Activated CD8-positive, alpha-beta memory T cell treated with anti-CD3 and anti-CD28 coated beads for 36 hours (primary cell): ENCODE measurements around the gene TMCO6. TPM values are rescaled to one million over a fixed set of nuclear protein-coding genes. Genes with fewer than 3 reads are reported as not detected.
"Not testable (repeated sequence)": the region's sequence is repeated elsewhere in the genome, so short reads cannot be mapped to it uniquely, and the experiment has no call there.

Experiments used
- CTCF ChIA-PET: fragments of 350-600 bp; sonication (Branson Sonifier 250); formaldehyde crosslinking; loops from one replicate; lab custom pipeline; 2021; ENCODE audit warnings: antibody characterized with exemption; lab: Charles Lee
- POLR2A ChIA-PET: fragments of 350-600 bp; sonication (Branson Sonifier 250); formaldehyde crosslinking; loops from one replicate; lab custom pipeline; 2021; ENCODE audit warnings: antibody characterized with exemption; lab: Charles Lee
- total RNA-seq, 2 experiments: library from RNA; stranded (reverse); gene quantifications; one replicate each; pipeline ENCODE4 v1.2.3, GENCODE V29; 2021

Gene TMCO6
- total RNA-seq: 10 to 100 TPM; 34.6 to 35.3 TPM

- ChIA-PET CTCF (interaction anchor here (0.7 to 1.2 kb wide), 4 partner anchors 8 to 91 kb away, joined by 3 to 5 read pairs (median 4); partner anchors contain the start of genes IK and NDUFA2), POLR2A (interaction anchor here (0.6 to 1.4 kb wide), 2 partner anchors 8 to 12 kb away, joined by 4 to 7 read pairs; partner anchors contain the start of genes IK and NDUFA2)
Observed at GRCh38 chr5:140639148-140639981, at the start of gene TMCO6. TSS of gene TMCO6 (plus strand) at chr5:140639451. CDS start at chr5:140639528, 77 bp downstream.

- CTCF ChIA-PET: no interaction called here
- POLR2A ChIA-PET: no interaction called here
Observed at GRCh38 chr5:140590861-140591260, 48.4 kb upstream of the TMCO6 start.

- POLR2A ChIA-PET: no interaction called here
- CTCF ChIA-PET: interaction anchor here (0.5 kb wide), 2 partner anchors 58 to 128 kb away, joined by 3 read pairs; no protein-coding TSS in a partner anchor
Observed at GRCh38 chr5:140591747-140592372, 47.4 kb upstream of the TMCO6 start.

GRCh38 chr5:140593070-140593469 lies 46.2 kb upstream of the TMCO6 start:
- CTCF ChIA-PET, POLR2A ChIA-PET: not testable (repeated sequence)

- POLR2A ChIA-PET: no interaction called here
- CTCF ChIA-PET: no interaction called here
Observed at GRCh38 chr5:140594169-140594568, 45.1 kb upstream of the TMCO6 start.

- CTCF ChIA-PET: no interaction called here
- POLR2A ChIA-PET: no interaction called here
Observed at GRCh38 chr5:140595538-140596300, 43.5 kb upstream of the TMCO6 start.

GRCh38 chr5:140596321-140596741 lies 42.9 kb upstream of the TMCO6 start:
- POLR2A ChIA-PET: no interaction called here

GRCh38 chr5:140598836-140599235 lies 40.4 kb upstream of the TMCO6 start:
- POLR2A ChIA-PET: no interaction called here
- CTCF ChIA-PET: no interaction called here

More at GRCh38 chr5:140596321-140596741, 42.9 kb upstream of the TMCO6 start:
- CTCF ChIA-PET: no interaction called here

- POLR2A ChIA-PET: no interaction called here
- CTCF ChIA-PET: interaction anchor here (0.7 kb wide), 1 partner anchor 222 kb away, joined by 3 read pairs; no protein-coding TSS in a partner anchor
Observed at GRCh38 chr5:140600096-140600495, 39.2 kb upstream of the TMCO6 start.

- ChIA-PET CTCF (no interaction called here), POLR2A (no interaction called here)
Observed at GRCh38 chr5:140602147-140602546, 37.1 kb upstream of the TMCO6 start.

- POLR2A ChIA-PET, CTCF ChIA-PET: not testable (repeated sequence)
Observed at GRCh38 chr5:140603446-140603698, 35.9 kb upstream of the TMCO6 start.

GRCh38 chr5:140603734-140604133 lies 35.5 kb upstream of the TMCO6 start:
- ChIA-PET POLR2A (no interaction called here), CTCF (interaction anchor here (0.6 kb wide), 1 partner anchor 617 kb away, joined by 3 read pairs; no protein-coding TSS in a partner anchor)

- ChIA-PET POLR2A (no interaction called here), CTCF (no interaction called here)
Observed at GRCh38 chr5:140605879-140606278, 33.4 kb upstream of the TMCO6 start.

- ChIA-PET POLR2A (no interaction called here), CTCF (no interaction called here)
Observed at GRCh38 chr5:140607031-140607430, 32.2 kb upstream of the TMCO6 start.

- CTCF ChIA-PET: interaction anchor here (0.5 kb wide), 1 partner anchor 254 kb away, joined by 3 read pairs; no protein-coding TSS in a partner anchor
- POLR2A ChIA-PET: no interaction called here
Observed at GRCh38 chr5:140608722-140609121, 30.5 kb upstream of the TMCO6 start.

- ChIA-PET POLR2A (no interaction called here), CTCF (interaction anchor here (0.5 kb wide), 1 partner anchor 254 kb away, joined by 3 read pairs; no protein-coding TSS in a partner anchor)
Observed at GRCh38 chr5:140609126-140609525, 30.1 kb upstream of the TMCO6 start.

- POLR2A ChIA-PET: no interaction called here
- CTCF ChIA-PET: no interaction called here
Observed at GRCh38 chr5:140611020-140611521, 28.2 kb upstream of the TMCO6 start.

GRCh38 chr5:140622301-140622700 lies 16.9 kb upstream of the TMCO6 start:
- ChIA-PET POLR2A (interaction anchor here (0.6 kb wide), 1 partner anchor 60 kb away, joined by 4 read pairs; no protein-coding TSS in a partner anchor), CTCF (no interaction called here)

- POLR2A ChIA-PET, CTCF ChIA-PET: not testable (repeated sequence)
Observed at GRCh38 chr5:140623061-140623460, 16.2 kb upstream of the TMCO6 start.
